IPS-NIHi7 (cell line): ENCODE measurements around the gene CCDC71L.
A peak's percentile ranks its signal among the peaks of the same experiment; 100 is the strongest.
"Not testable (repeated sequence)": the region's sequence is repeated elsewhere in the genome, so short reads cannot be mapped to it uniquely, and the experiment has no call there.

Experiments used
- DNase-seq: peaks from one replicate; pipeline ENCODE4 v3.0.0; 2012; ENCODE audit warnings: mixed read lengths; ENCODE audit errors: extremely low spot score

The CCDC71L gene

GRCh38 chr7:106660862-106661720, at the start of gene CCDC71L:
Gene CCDC71L (minus strand): TSS chr7:106661158. CDS start chr7:106660896, 262 bp downstream.
- peak; percentile 94 for DNase-seq

- DNase-seq: not testable (repeated sequence)
Observed at GRCh38 chr7:106709604-106710003, 48.6 kb upstream of the CCDC71L start.

DNA sequence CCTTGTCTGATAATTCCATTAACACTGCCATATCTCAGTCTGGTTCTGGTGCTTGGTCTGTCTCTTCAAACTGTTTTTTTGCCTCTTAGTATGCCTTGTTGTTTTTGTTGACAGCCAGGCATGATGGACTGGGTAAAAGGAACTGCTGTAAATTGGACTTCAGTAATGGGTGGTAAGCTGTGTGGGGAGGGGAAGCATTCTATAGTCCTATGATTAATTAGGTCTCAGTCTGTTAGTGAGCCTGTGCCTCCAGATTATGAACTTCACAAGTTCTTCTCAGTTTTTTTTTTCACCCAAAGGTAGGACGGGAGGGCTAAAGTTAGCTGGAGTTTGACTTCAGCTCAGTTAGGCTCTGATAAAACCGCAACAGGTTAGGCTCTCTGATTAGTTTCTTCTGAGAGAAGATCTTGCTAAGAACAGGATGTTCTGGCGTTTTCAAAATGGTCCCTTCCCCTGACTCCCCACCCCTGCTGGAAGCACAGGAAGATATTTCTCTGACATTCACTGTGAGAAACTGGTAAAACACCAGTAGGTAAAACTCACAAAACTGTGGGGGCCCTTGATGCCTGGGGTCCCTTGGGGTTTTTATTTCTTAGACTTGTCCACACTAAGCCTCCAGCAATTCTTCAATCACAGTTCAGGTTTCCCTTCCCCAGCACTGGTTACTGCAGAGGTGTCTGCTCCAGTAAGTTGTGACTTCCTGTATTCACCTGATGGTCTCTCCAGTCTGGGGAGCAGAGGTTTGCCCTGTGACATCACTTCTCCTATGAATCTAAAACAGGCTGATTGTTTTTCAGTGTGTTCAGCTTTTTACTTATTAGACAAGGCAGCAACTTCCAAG, 43.3 kb upstream of the CCDC71L start:
- no peak for DNase-seq

DNA sequence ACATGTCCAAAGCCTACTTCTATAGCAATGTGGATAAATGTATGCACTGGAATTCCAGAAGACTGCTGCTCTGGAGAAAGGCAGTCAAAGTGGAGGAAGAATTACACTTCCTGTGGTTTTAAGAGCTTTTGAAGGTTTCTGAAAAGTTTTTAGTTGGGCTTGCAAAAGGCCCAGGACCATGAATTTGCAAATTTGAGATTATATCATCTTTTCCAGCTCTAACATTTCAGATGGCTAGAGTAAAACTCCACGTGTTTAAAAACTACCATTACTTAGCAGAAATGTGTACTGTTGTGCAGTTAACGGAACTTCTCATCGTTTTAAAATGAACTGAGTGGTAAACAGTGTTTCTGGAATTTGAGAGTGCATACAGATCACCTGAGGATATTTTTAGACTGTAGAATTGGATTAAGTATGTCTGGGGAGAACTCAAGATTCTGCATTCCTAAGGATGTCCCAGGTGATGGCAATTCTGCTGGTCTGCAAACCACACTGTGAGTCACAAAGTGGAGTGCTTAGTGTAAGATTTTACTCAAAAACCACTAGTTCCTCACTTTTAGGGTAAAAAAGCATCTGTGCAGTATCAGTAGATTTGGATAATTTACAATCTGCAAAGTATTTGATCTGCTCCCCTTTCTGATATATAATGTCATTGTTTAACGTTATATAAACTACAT, 32.9 kb upstream of the CCDC71L start:
- no peak for DNase-seq

- DNase-seq: no peak
Observed at GRCh38 chr7:106692450-106693051, 31.6 kb upstream of the CCDC71L start.

DNA sequence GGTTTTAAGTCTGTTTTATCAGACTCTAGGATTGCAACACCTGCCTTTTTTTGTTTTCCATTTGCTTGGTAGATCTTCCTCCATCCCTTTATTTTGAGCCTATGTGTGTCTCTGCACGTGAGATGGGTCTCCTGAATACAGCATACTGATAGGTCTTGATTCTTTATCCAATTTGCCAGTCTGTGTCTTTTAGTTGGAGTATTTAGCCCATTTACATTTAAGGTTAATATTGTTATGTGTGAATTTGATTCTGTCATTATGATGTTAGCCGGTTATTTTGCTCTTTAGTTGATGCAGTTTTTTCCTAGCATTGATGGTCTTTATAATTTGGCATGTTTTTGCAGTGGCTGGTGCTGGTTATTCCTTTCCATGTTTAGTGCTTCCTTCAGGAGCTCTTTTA, 27.2 kb upstream of the CCDC71L start:
- DNase-seq: not testable (repeated sequence)

GRCh38 chr7:106683941-106684340, 23.0 kb upstream of the CCDC71L start:
- DNase-seq: no peak

- no peak for DNase-seq
Observed at GRCh38 chr7:106681815-106682495, 21.0 kb upstream of the CCDC71L start.

DNA sequence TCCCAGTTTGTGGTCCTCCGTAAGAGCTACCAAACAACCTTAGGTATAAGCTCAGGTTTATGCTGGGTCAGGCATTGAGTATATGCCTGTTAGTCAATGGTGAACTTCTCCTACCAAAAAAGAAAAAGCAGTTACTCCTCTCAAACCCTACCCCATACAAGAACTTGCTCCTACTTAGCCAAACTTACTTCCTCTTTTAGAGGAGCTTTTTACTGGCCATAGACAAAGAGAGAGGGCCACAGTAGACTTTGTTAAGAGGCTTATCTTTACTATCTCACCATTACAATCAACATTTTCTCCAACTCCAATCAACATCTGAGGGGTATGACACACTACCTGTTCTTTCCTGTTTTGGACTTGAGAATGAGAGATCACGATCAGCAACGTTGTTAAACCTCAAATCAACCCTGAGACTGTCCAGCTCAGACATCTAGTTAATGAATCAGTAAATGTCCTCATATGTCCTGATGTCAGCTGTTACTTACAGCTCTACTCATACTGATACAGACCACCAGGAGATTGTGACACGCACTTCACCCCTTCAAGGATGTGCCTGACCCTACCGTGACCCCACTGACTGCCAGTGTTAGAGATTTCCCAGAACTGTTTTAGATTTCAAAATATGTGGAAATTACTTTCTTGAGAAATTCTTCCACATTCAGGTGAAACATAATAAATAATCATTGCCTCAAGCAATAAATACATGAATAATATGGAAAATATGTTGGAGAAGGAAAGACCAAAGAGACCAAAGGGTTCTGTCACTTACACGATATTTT, 18.4 kb upstream of the CCDC71L start:
- DNase-seq: no peak

DNA sequence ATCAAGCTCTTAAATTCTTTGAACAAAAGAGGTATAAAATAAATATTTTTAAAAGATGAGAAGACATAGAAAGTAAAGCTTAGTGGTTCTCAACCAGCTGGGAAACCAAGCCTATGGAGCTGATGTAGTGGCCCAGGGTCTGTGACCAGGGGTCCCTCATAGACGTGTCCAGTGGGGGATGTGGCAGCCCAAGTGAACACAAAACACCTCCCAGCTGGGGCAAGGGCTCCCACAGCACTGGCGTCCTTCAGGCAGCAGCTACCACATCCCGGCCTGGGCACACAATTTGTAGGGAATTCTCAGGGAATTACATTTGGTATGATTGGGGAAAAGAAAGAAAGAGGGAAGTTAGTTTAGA, 17.8 kb upstream of the CCDC71L start:
- DNase-seq: no peak

GRCh38 chr7:106676506-106676905, 15.5 kb upstream of the CCDC71L start:
- not testable (repeated sequence) for DNase-seq

DNA sequence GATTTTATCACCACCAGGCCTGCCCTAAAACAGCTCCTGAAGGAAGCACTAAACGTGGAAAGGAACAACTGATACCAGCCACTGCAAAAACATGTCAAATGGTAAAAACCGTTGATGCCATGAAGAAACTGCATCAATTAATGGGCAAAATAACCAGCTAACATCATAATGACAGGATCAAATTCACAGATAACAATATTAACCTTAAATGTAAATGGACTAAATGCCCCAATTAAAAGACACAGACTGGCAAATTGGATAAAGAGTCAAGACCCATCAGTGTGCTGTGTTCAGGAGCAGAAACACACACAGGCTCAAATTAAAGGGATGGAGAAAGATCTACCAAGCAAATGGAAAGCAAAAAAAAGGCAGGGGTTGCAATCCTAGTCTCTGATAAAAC, 12.7 kb upstream of the CCDC71L start:
- not testable (repeated sequence) for DNase-seq

- not testable (repeated sequence) for DNase-seq
Observed at GRCh38 chr7:106671930-106672329, 11.0 kb upstream of the CCDC71L start.

DNA sequence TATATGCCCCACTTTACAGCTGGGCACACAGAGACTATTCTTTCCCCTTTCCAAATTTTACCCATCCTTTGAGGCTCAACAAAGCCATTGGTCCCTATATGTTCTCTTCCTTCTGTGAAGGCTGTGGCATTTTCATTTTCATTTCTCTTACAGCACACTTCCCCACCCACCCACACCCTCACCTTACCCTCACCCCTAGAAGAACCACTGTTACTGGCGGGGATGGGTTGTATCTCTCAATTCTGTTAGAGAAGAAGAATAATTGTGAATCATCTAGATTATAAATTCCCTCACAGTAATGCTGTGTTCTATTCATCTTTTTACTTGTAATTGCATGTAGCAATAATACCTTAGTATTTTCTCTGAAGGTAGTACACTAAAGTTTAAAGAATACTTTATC, 10.2 kb upstream of the CCDC71L start:
- DNase-seq: no peak

- no peak for DNase-seq
Observed at GRCh38 chr7:106668861-106669524, 8.0 kb upstream of the CCDC71L start.

DNA sequence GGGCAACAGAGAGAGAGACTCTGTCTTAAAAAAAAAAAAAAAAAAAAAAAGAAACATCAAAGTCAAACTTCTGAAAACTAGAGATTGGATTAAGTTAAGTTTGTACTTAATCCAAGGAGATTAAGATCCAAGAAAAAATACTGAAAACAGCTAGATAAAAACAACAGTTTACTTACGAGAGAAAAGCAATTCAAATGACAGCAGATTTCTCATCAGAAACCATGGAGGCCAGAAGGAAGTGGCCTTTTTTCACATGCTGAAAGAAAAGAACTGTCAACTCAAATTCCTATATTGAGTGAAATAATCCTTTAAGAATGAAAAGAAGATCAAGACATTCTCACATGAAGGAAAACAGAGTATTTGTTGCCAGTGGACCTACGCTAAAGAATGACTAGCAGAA, 5.4 kb upstream of the CCDC71L start:
- DNase-seq: no peak

DNA sequence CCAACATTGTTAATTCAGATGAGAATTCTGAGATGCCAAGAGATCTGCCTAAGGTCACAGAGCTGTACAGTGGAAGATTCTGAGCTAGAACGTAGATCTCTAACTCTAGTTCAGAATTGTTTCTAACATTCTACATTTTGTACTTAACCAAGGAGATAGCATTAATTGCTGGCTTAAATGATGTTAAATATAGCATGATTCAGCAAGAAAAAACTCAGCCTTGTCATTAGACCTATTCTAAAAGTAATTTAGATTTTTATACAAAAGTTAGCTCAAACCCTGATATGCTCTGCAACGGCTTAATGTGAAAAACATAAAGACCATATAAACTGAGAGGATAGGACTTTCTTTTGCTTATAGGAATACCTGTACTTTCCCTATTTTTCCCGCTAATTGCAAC, 3.4 kb upstream of the CCDC71L start:
- no peak for DNase-seq

DNA sequence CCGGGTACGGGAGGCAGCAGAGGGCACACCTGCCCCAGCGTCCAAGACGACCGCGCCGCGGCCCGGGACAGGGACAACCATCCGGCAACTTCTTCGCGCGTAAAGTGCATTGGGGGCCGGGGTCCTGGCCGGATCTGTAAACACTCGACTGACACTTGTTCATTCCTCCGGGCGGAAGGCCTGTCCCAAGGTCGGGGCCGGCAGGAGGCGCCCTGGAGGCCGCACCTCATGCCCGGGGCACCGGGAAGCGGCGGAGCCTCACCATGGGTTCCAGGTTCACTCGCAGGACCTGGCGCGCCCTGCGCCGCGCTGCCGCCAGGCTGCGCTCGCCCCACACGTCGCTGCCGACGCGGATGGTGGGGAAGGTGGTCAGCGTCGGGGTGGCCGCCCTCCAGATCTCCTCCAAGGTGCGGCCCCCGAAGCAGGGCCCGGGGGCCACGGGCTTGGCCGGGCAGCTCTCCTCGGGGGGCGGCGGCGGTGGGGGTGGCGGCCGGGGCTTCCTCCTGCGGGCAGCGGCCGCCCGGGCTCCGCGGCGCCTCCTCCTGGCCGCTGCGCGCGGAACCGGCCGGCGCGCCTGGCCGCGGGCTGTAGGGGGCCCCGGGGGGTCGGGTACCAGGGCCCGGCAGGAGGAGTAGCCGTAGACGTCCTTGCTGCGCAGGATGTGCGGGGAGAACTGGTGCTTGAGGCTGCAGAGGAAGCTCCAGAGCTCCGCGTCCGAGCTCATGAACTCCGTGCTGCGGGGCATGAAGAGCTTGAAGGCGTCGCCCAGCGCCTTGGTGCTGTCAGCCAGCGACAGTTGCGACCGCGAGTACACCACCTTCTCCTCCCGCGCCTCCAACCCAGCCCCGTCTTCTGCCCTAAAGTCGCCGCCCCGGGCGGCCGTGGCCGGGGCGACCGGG, 746 bp downstream of the CCDC71L start:
- DNase-seq: peak; percentile 90
